ENCODE results near the gene MACROD1.

MACROD1 gene

DNA sequence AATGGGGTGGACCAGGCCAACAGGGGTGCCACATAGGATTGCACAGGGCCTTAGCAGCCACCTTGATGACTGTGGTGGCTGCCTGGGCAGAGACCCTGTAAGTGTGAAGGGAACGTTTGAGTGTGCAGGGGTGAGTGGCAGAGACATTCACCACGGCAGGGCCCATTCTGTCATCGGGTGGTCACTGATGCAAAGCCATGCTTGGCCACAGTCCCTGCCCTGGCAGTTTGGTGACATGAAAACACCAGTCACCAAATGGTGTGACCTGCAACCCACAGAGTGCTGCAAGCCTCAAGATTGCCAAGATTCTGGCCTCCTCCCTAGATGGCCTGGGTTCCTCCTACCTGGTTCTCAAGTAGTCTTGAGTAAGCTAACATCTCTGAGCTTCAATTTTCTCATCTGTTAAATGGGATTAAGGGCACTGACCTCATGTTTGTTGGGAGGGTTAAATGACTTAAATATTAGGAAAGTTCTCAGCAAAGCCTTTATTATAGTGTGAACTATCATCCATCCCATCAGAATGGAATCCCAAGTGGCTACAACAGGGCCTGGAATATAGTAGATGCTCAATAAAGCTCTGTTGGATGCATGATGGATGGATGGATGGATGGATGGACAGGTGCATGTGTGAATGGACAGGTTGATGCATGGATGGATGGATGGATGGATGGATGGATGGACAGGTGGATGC is 53.0 kb downstream of the MACROD1 start:
- DNase-seq (ENCODE audit: low spot score), result no peak
- Histone ChIP-seq H3K4me1 (ENCODE audit: insufficient read depth, poor library complexity, severe bottlenecking) (no peaks in the 10 kb centered on the region), H3K9me3 (ENCODE audit: severe bottlenecking) (no peaks in the 10 kb centered on the region), H3K36me3 (ENCODE audit: low read depth) (no peaks in the 10 kb centered on the region), H3K4me3 (ENCODE audit: severe bottlenecking) (no peak overlapping the region), H3K27me3 (ENCODE audit: insufficient read depth, poor library complexity, severe bottlenecking) (no peaks in the 10 kb centered on the region), H3K27ac (ENCODE audit: poor library complexity, severe bottlenecking) (no peak overlapping the region)
- ATAC-seq (ENCODE audit: low read depth), result no peak
- TF ChIP-seq, protein P1, sequence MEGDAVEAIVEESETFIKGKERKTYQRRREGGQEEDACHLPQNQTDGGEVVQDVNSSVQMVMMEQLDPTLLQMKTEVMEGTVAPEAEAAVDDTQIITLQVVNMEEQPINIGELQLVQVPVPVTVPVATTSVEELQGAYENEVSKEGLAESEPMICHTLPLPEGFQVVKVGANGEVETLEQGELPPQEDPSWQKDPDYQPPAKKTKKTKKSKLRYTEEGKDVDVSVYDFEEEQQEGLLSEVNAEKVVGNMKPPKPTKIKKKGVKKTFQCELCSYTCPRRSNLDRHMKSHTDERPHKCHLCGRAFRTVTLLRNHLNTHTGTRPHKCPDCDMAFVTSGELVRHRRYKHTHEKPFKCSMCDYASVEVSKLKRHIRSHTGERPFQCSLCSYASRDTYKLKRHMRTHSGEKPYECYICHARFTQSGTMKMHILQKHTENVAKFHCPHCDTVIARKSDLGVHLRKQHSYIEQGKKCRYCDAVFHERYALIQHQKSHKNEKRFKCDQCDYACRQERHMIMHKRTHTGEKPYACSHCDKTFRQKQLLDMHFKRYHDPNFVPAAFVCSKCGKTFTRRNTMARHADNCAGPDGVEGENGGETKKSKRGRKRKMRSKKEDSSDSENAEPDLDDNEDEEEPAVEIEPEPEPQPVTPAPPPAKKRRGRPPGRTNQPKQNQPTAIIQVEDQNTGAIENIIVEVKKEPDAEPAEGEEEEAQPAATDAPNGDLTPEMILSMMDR (IDR thresholded peaks at IDR 0.05; ENCODE audit: poor library complexity, severe bottlenecking), result no peak

DNA sequence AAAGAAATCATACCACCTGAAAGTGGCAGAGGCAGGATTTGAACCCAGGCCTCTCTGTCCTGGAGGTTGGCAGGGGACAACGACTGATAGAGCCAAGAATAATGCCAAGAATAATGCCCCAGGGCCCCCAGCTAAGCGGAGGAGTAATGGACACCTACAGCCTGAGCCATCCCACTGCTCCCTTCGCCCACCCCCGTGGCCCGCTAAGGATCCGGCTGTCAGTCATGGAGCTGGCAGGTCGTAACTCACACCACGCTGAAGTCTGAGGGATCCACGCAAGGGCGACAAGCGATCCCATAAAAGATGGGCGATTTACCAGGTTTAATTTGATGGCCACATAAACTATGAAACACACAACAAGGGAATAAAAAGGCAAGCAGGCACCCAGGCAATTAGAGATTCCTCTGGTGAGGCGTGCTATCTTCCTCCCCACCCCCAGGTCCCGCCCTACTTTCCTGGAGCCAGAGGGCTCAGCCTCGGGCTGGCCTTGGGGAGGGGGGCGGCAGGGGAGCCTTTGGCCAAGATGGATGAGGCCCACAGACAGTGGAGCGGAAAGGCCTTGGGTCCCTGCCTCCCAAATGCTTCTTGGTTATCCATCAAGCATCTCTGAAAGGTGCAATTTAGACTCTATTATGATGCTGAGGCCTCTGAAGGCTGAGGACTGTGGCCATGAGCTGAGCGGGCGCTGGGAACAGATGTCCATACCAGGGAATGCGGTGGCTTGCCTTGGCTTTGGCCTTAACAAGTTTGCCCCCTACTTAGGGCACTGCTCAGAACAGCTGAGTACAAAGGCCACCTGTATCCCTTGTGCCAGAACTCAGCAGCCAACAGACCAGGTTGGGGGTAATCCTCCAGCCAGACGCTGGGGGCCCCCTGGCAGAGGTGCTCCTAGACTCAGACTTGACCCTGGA is 55.2 kb downstream of the MACROD1 start:
- no peaks in the 10 kb centered on the region for H3K9me3 ChIP-seq (ENCODE audit: severe bottlenecking)
- ATAC-seq (ENCODE audit: low read depth) (0 out of 3 replicates have a peak, but pooled peaks have one; percentile 21), DNase-seq (ENCODE audit: low spot score) (no peak)
- H3K27me3 ChIP-seq (ENCODE audit: insufficient read depth, poor library complexity, severe bottlenecking), result no peaks in the 10 kb centered on the region
- H3K36me3 ChIP-seq (ENCODE audit: low read depth), result no peaks in the 10 kb centered on the region
- no peak overlapping the region for H3K27ac ChIP-seq (ENCODE audit: poor library complexity, severe bottlenecking)
- no peak overlapping the region for H3K4me3 ChIP-seq (ENCODE audit: severe bottlenecking)
- TF ChIP-seq, protein P1 (IDR thresholded peaks at IDR 0.05; ENCODE audit: poor library complexity, severe bottlenecking), result no peak
- no peaks in the 10 kb centered on the region for H3K4me1 ChIP-seq (ENCODE audit: insufficient read depth, poor library complexity, severe bottlenecking)

DNA sequence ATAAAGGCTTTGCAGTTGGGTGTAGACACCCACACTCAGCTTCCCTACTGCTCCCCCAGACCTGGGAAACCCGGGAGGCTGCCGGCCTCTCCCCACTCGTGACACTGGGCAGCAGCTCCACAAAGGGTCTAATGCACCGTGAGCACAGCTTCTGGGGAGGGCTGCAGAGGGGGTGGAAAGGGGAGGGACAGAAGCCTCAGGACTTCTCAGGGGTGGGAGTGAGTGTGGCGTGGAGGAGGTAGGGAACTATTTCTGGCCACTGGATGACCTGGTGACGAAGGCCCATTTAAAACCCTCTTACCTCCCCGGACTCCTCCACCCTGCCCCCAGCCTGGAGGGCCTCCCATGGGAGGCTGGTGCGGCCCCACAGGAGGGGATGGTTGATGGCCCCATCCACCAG is 56.6 kb downstream of the MACROD1 start:
- TF ChIP-seq, protein P1 (IDR thresholded peaks at IDR 0.05; ENCODE audit: poor library complexity, severe bottlenecking), result no peak
- H3K27me3 ChIP-seq (ENCODE audit: insufficient read depth, poor library complexity, severe bottlenecking), result no peaks in the 10 kb centered on the region
- no peak for DNase-seq (ENCODE audit: low spot score)
- H3K4me3 ChIP-seq (ENCODE audit: severe bottlenecking), result no peak overlapping the region
- no peaks in the 10 kb centered on the region for H3K9me3 ChIP-seq (ENCODE audit: severe bottlenecking)
- no peak for ATAC-seq (ENCODE audit: low read depth)
- no peaks in the 10 kb centered on the region for H3K36me3 ChIP-seq (ENCODE audit: low read depth)
- H3K27ac ChIP-seq (ENCODE audit: poor library complexity, severe bottlenecking), result no peak overlapping the region
- no peaks in the 10 kb centered on the region for H3K4me1 ChIP-seq (ENCODE audit: insufficient read depth, poor library complexity, severe bottlenecking)

DNA sequence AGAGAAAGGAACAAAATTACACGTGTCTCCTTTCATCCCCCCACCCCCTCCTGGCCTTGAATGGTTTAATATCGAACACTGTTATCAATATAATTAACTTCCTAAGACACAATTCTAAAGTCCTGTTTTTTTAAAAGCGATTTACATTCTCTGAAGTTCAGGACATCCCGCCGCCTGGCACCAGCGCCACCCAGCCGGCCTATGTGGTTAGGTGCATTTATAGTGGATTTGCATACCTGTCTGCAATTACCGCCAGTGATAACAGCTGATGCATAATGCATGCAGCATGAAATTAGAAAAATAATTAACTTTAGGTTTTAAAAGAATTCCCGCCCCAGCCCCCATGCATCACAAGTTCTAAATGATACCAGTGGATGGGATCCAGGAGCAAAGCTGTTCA is 58.6 kb downstream of the MACROD1 start:
- H3K9me3 ChIP-seq (ENCODE audit: severe bottlenecking), result no peaks in the 10 kb centered on the region
- H3K27ac ChIP-seq (ENCODE audit: poor library complexity, severe bottlenecking), result no peak overlapping the region
- TF ChIP-seq, protein P1 (IDR thresholded peaks at IDR 0.05; ENCODE audit: poor library complexity, severe bottlenecking), result no peak
- H3K36me3 ChIP-seq (ENCODE audit: low read depth), result no peaks in the 10 kb centered on the region
- ATAC-seq (ENCODE audit: low read depth), result no peak
- H3K4me3 ChIP-seq (ENCODE audit: severe bottlenecking), result no peak overlapping the region
- no peaks in the 10 kb centered on the region for H3K27me3 ChIP-seq (ENCODE audit: insufficient read depth, poor library complexity, severe bottlenecking)
- H3K4me1 ChIP-seq (ENCODE audit: insufficient read depth, poor library complexity, severe bottlenecking), result no peaks in the 10 kb centered on the region
- DNase-seq (ENCODE audit: low spot score), result no peak
